Loucy (cell line): ENCODE measurements around the gene TMEM59L.

Experiments
- H2AFZ ChIP-seq: fragments of 200-600 bp; sonication (generic); 2 replicates; pipeline ENCODE4 v1.6.0; 2016; ENCODE audit warnings: antibody characterized with exemption, mild to moderate bottlenecking, low read length, moderate library complexity
- H3F3A ChIP-seq: fragments of 200-600 bp; 2 replicates; pipeline ENCODE4 v1.6.0; 2016; ENCODE audit warnings: antibody characterized with exemption, low read depth, mild to moderate bottlenecking
- H3K27me3 ChIP-seq: fragments of 200-600 bp; sonication (generic); 2 replicates; pipeline ENCODE4 v1.6.1; 2014; ENCODE audit warnings: low read length, mild to moderate bottlenecking; ENCODE audit not compliant: insufficient read depth, poor library complexity, severe bottlenecking
- H3K36me3 ChIP-seq: fragments of 200-600 bp; sonication (generic); 2 replicates; pipeline ENCODE4 v1.6.1; 2016; ENCODE audit warnings: low read length; ENCODE audit not compliant: insufficient read depth
- H3K4me1 ChIP-seq: fragments of 200-600 bp; sonication (generic); 2 replicates; pipeline ENCODE4 v1.5.1; 2014; ENCODE audit warnings: low read length, mild to moderate bottlenecking; ENCODE audit not compliant: insufficient read depth, poor library complexity, severe bottlenecking
- H3K4me2 ChIP-seq: fragments of 200-600 bp; sonication (generic); 2 replicates; pipeline ENCODE4 v1.6.0; 2014; ENCODE audit warnings: antibody characterized with exemption, low read length, low read depth, mild to moderate bottlenecking; ENCODE audit not compliant: poor library complexity, severe bottlenecking
- H3K4me3 ChIP-seq: fragments of 200-600 bp; sonication (generic); 2 replicates; pipeline ENCODE4 v1.5.1; 2014; ENCODE audit warnings: low read length, mild to moderate bottlenecking, mixed read lengths; ENCODE audit not compliant: poor library complexity, severe bottlenecking
- H3K79me2 ChIP-seq: fragments of 200-600 bp; sonication (generic); 2 replicates; pipeline ENCODE4 v1.6.1; 2014; ENCODE audit warnings: low read length; ENCODE audit not compliant: insufficient read depth
- H3K9ac ChIP-seq: fragments of 200-600 bp; sonication (generic); 2 replicates; pipeline ENCODE4 v1.6.0; 2014; ENCODE audit warnings: mild to moderate bottlenecking, low read depth, low read length, moderate library complexity; ENCODE audit not compliant: poor library complexity, severe bottlenecking
- H3K9me2 ChIP-seq: fragments of 200-600 bp; sonication (generic); replicated peaks from 2 replicates; pipeline ENCODE4 v1.6.1; 2016; ENCODE audit warnings: low read depth, low read length, mixed read lengths
- H3K9me3 ChIP-seq: fragments of 200-600 bp; sonication (generic); 2 replicates; pipeline ENCODE4 v1.6.1; 2014; ENCODE audit warnings: mild to moderate bottlenecking, antibody characterized with exemption, low read length, low read depth; ENCODE audit not compliant: insufficient read depth
- H4K20me1 ChIP-seq: fragments of 200-600 bp; sonication (generic); 2 replicates; pipeline ENCODE4 v1.6.0; 2014; ENCODE audit warnings: antibody characterized with exemption, low read length, mild to moderate bottlenecking; ENCODE audit not compliant: insufficient read depth, poor library complexity, severe bottlenecking
- CTCF ChIP-seq: fragments of 200-600 bp; sonication (generic); conservative IDR thresholded peaks from 2 replicates; pipeline ENCODE4 v1.5.1; 2014; ENCODE audit warnings: mild to moderate bottlenecking, antibody characterized with exemption, low read length
- EZH2phosphoT487 ChIP-seq: fragments of 200-600 bp; IDR thresholded peaks from 2 replicates; pipeline ENCODE4 v1.6.1; 2018; ENCODE audit warnings: antibody characterized with exemption, mild to moderate bottlenecking, moderate library complexity, borderline replicate concordance

Gene TMEM59L

GRCh38 chr19:18605196-18605545, 7.5 kb upstream of the TMEM59L start:
- no peaks in the 10 kb centered on the region for H3K4me1 ChIP-seq
- H2AFZ ChIP-seq = no peak overlapping the region
- TF ChIP-seq EZH2phosphoT487 (no peak), CTCF (no peak)
- H4K20me1 ChIP-seq = no peaks in the 10 kb centered on the region
- no peak overlapping the region for H3K4me3 ChIP-seq
- H3K9ac ChIP-seq = no peak overlapping the region
- no peaks in the 10 kb centered on the region for H3K36me3 ChIP-seq
- H3F3A ChIP-seq = no peaks in the 10 kb centered on the region
- H3K9me2 ChIP-seq = no peaks in the 10 kb centered on the region
- no peaks in the 10 kb centered on the region for H3K79me2 ChIP-seq
- no peak overlapping the region for H3K4me2 ChIP-seq
- H3K27me3 ChIP-seq = no peaks in the 10 kb centered on the region
- H3K9me3 ChIP-seq = no peaks in the 10 kb centered on the region

GRCh38 chr19:18605546-18606280, 7.0 kb upstream of the TMEM59L start:
- Histone ChIP-seq H3K4me2 (no peak overlapping the region), H3F3A (no peaks in the 10 kb centered on the region)
- TF ChIP-seq EZH2phosphoT487 = no peak

GRCh38 chr19:18606281-18607225, 6.1 kb upstream of the TMEM59L start, which contains the start of gene CRLF1:
Gene CRLF1 (minus strand): TSS chr19:18606799. CDS start chr19:18606656, 143 bp downstream.
- Histone ChIP-seq H3K79me2 (no peaks in the 10 kb centered on the region), H3K27me3 (no peaks in the 10 kb centered on the region), H3K9me2 (no peaks in the 10 kb centered on the region), H3K4me1 (no peaks in the 10 kb centered on the region), H2AFZ (no peak within 1 kb of the TSS), H3K9ac (no peak within 1 kb of the TSS), H3K36me3 (no peaks in the 10 kb centered on the region), H3F3A (no peaks in the 10 kb centered on the region), H4K20me1 (no peaks in the 10 kb centered on the region), H3K4me3 (no peak within 1 kb of the TSS), H3K9me3 (no peaks in the 10 kb centered on the region), H3K4me2 (no peak within 1 kb of the TSS)
- no peak for TF ChIP-seq CTCF
- TF ChIP-seq EZH2phosphoT487 = no peak

More at GRCh38 chr19:18605546-18606280, 7.0 kb upstream of the TMEM59L start:
- Histone ChIP-seq H4K20me1 (no peaks in the 10 kb centered on the region), H3K9ac (no peak overlapping the region), H3K9me3 (no peaks in the 10 kb centered on the region), H3K9me2 (no peaks in the 10 kb centered on the region), H3K27me3 (no peaks in the 10 kb centered on the region), H2AFZ (no peak overlapping the region), H3K36me3 (no peaks in the 10 kb centered on the region), H3K4me1 (no peaks in the 10 kb centered on the region), H3K4me3 (no peak overlapping the region), H3K79me2 (no peaks in the 10 kb centered on the region)
